Bronchial epithelial cell (primary cell): ENCODE data around the gene LYSET. TPM values are rescaled to one million over a fixed set of nuclear protein-coding genes. Genes with fewer than 3 reads are reported as not detected.

ENCODE experiments used
- DNase-seq: peaks from one replicate; pipeline ENCODE4 v3.0.0-alpha.2; 2010; ENCODE audit warnings: low read depth
- FAIRE-seq: peaks from 2 replicates; lab custom pipeline; 2011; peaks lifted over from hg19 to GRCh38; lab: Jason Lieb, UNC
- H3K27me3 ChIP-seq: 2 replicates; pipeline ENCODE4 v1.5.1; 2011; ENCODE audit warnings: low read length; ENCODE audit not compliant: control insufficient read depth, insufficient read depth
- H3K36me3 ChIP-seq: 2 replicates; pipeline ENCODE4 v1.5.1; 2011; ENCODE audit warnings: low read length; ENCODE audit not compliant: control insufficient read depth, insufficient read depth
- H3K4me3 ChIP-seq: 2 replicates; pipeline ENCODE4 v1.5.1; 2011; ENCODE audit warnings: mild to moderate bottlenecking, low read depth, low read length, control low read depth
- total RNA-seq: library from RNA; depleted of rRNA; stranded (reverse); fragments of >200 nt; gene quantifications from 2 replicates; pipeline ENCODE4 v1.2.1, GENCODE V29; 2014
- TF ChIP-seq, protein P1 (sequence below): IDR thresholded peaks from 2 replicates; pipeline ENCODE4 v1.5.1; 2011; ENCODE audit warnings: mild to moderate bottlenecking, moderate library complexity, low read length, control low read depth, inconsistent platforms; ENCODE audit not compliant: insufficient read depth, severe bottlenecking

LYSET gene
- total RNA-seq, 1 donor from 2014 or later, result 11.3 TPM

- no peak for FAIRE-seq
- H3K4me3 ChIP-seq, result no peak overlapping the region
- no peaks in the 10 kb centered on the region for H3K27me3 ChIP-seq
- DNase-seq, result no peak
- TF ChIP-seq, protein P1, sequence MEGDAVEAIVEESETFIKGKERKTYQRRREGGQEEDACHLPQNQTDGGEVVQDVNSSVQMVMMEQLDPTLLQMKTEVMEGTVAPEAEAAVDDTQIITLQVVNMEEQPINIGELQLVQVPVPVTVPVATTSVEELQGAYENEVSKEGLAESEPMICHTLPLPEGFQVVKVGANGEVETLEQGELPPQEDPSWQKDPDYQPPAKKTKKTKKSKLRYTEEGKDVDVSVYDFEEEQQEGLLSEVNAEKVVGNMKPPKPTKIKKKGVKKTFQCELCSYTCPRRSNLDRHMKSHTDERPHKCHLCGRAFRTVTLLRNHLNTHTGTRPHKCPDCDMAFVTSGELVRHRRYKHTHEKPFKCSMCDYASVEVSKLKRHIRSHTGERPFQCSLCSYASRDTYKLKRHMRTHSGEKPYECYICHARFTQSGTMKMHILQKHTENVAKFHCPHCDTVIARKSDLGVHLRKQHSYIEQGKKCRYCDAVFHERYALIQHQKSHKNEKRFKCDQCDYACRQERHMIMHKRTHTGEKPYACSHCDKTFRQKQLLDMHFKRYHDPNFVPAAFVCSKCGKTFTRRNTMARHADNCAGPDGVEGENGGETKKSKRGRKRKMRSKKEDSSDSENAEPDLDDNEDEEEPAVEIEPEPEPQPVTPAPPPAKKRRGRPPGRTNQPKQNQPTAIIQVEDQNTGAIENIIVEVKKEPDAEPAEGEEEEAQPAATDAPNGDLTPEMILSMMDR, result no peak
- H3K36me3 ChIP-seq, result no peaks in the 10 kb centered on the region
Observed at GRCh38 chr14:93142854-93143652, 42.1 kb upstream of the LYSET start.

- DNase-seq (no peak), FAIRE-seq (no peak)
- H3K4me3 ChIP-seq, result no peak overlapping the region
- H3K36me3 ChIP-seq, result no peaks in the 10 kb centered on the region
- H3K27me3 ChIP-seq, result no peaks in the 10 kb centered on the region
- TF ChIP-seq, protein P1, result no peak
Observed at GRCh38 chr14:93146119-93146518, 39.0 kb upstream of the LYSET start.

- Histone ChIP-seq H3K36me3 (no peaks in the 10 kb centered on the region), H3K4me3 (no peak overlapping the region), H3K27me3 (no peaks in the 10 kb centered on the region)
- no peak for FAIRE-seq
- DNase-seq, result no peak
- TF ChIP-seq, protein P1, result no peak
Observed at GRCh38 chr14:93148979-93149378, 36.1 kb upstream of the LYSET start.

- FAIRE-seq (peak; percentile 32), DNase-seq (peak; percentile 95)
- TF ChIP-seq, protein P1, result no peak
- no peak overlapping the region for H3K4me3 ChIP-seq
- H3K36me3 ChIP-seq, result no peaks in the 10 kb centered on the region
- H3K27me3 ChIP-seq, result no peaks in the 10 kb centered on the region
Observed at GRCh38 chr14:93150227-93151208, 34.6 kb upstream of the LYSET start.

- DNase-seq (no peak), FAIRE-seq (no peak)
Observed at GRCh38 chr14:93153121-93153520, 32.0 kb upstream of the LYSET start.

More at GRCh38 chr14:93153121-93153520, 32.0 kb upstream of the LYSET start:
- TF ChIP-seq, protein P1, result no peak
- no peak overlapping the region for H3K4me3 ChIP-seq
- no peaks in the 10 kb centered on the region for H3K27me3 ChIP-seq
- no peaks in the 10 kb centered on the region for H3K36me3 ChIP-seq
